Large intestine (tissue), 3 donors: ENCODE results near the gene TFG. TPM values are rescaled to one million over a fixed set of nuclear protein-coding genes. Genes with fewer than 3 reads are reported as not detected.

Source experiments
- DNase-seq, 2 donors: peaks; one replicate each; pipeline versions ENCODE4 v3.0.0 to v3.0.0-alpha.2; 2013
- H3K27ac ChIP-seq: one replicate; pipeline ENCODE4 v1.5.1; 2013; ENCODE audit warnings: low read length
- H3K27me3 ChIP-seq: 2 replicates; pipeline ENCODE4 v1.6.1; 2013; ENCODE audit warnings: low read length; ENCODE audit not compliant: control insufficient read depth, insufficient read depth
- H3K36me3 ChIP-seq: 2 replicates; pipeline ENCODE4 v1.6.1; 2013; ENCODE audit warnings: low read length; ENCODE audit not compliant: control insufficient read depth, insufficient read depth
- H3K4me1 ChIP-seq: one replicate; pipeline ENCODE4 v1.6.1; 2013; ENCODE audit warnings: low read length; ENCODE audit not compliant: control insufficient read depth, insufficient read depth
- H3K4me3 ChIP-seq: one replicate; pipeline ENCODE4 v1.5.1; 2013; ENCODE audit warnings: low read length
- H3K9me3 ChIP-seq: one replicate; pipeline ENCODE4 v1.6.1; 2013; ENCODE audit warnings: mild to moderate bottlenecking, low read depth, low read length, moderate library complexity; ENCODE audit not compliant: control insufficient read depth
- WGBS: methylation state at CpG from one replicate; pipeline ENCODE4 v1.1.5; 2013; ENCODE audit warnings: low lambda C conversion rate; ENCODE audit not compliant: insufficient coverage; 5-methylcytosine and 5-hydroxymethylcytosine counted together
- polyA plus RNA-seq: library from polyadenylated mRNA; unstranded; fragments of 120-200 nt; gene quantifications from one replicate; pipeline ENCODE4 v1.2.1, GENCODE V29; 2013

Gene TFG
- polyA plus RNA-seq, 1 donor = 159 TPM

- Histone ChIP-seq H3K27me3 (no peaks in the 10 kb centered on the region), H3K4me1 (no peaks in the 10 kb centered on the region), H3K4me3 (no peak overlapping the region), H3K36me3 (peaks cover 8% of the 10 kb centered on the region), H3K9me3 (peaks cover 4% of the 10 kb centered on the region), H3K27ac (no peak overlapping the region)
- no peak for DNase-seq
- no CpG with 5 or more reads among the region's 2 CpGs for WGBS
Observed at GRCh38 chr3:100782348-100782747, 73.1 kb downstream of the TFG start.

- WGBS = no CpG with 5 or more reads among the region's 3 CpGs
- no peaks in the 10 kb centered on the region for H3K27me3 ChIP-seq
- H3K4me1 ChIP-seq = no peaks in the 10 kb centered on the region
- H3K9me3 ChIP-seq = peaks cover 4% of the 10 kb centered on the region
- H3K36me3 ChIP-seq = peaks cover 3% of the 10 kb centered on the region
- no peak overlapping the region for H3K4me3 ChIP-seq
- DNase-seq = no peak
- H3K27ac ChIP-seq = no peak overlapping the region
Observed at GRCh38 chr3:100782906-100783305, 73.6 kb downstream of the TFG start.

- no peak for DNase-seq
- H3K36me3 ChIP-seq = no peaks in the 10 kb centered on the region
- no peak overlapping the region for H3K4me3 ChIP-seq
- no peaks in the 10 kb centered on the region for H3K4me1 ChIP-seq
- H3K27ac ChIP-seq = no peak overlapping the region
- peaks cover 4% of the 10 kb centered on the region for H3K9me3 ChIP-seq
- no CpG with 5 or more reads among the region's 3 CpGs for WGBS
- H3K27me3 ChIP-seq = no peaks in the 10 kb centered on the region
Observed at GRCh38 chr3:100783619-100784018, 74.3 kb downstream of the TFG start.

GRCh38 chr3:100789579-100789978 lies 80.3 kb downstream of the TFG start:
- WGBS = 88% methylated on average over 2 of the region's 2 CpGs
- Histone ChIP-seq H3K27ac (no peak overlapping the region), H3K4me3 (no peak overlapping the region), H3K36me3 (no peaks in the 10 kb centered on the region), H3K27me3 (no peaks in the 10 kb centered on the region), H3K4me1 (no peaks in the 10 kb centered on the region), H3K9me3 (peaks cover 4% of the 10 kb centered on the region)
- DNase-seq = no peak

GRCh38 chr3:100796556-100796955 lies 87.3 kb downstream of the TFG start:
- Histone ChIP-seq H3K27me3 (no peaks in the 10 kb centered on the region), H3K4me3 (no peak overlapping the region), H3K27ac (no peak overlapping the region), H3K4me1 (no peaks in the 10 kb centered on the region), H3K9me3 (no peaks in the 10 kb centered on the region), H3K36me3 (no peaks in the 10 kb centered on the region)
- 20% methylated on average over 1 of the region's 2 CpGs for WGBS
- peak in 1 of 2 donors; percentile 36 for DNase-seq

GRCh38 chr3:100798012-100798411 lies 88.7 kb downstream of the TFG start:
- no peak overlapping the region for H3K4me3 ChIP-seq
- 88% methylated on average over 1 of the region's 1 CpG for WGBS
- H3K9me3 ChIP-seq = no peaks in the 10 kb centered on the region
- no peak for DNase-seq
- H3K36me3 ChIP-seq = no peaks in the 10 kb centered on the region
- no peaks in the 10 kb centered on the region for H3K4me1 ChIP-seq
- no peak overlapping the region for H3K27ac ChIP-seq
- no peaks in the 10 kb centered on the region for H3K27me3 ChIP-seq

Other genes with a start within 250 kb of the TFG start
- 10.6 TPM for gene TMEM45A, start 216.9 kb upstream of the TFG start, polyA plus RNA-seq
- gene ADGRG7, start 99.9 kb upstream of the TFG start, polyA plus RNA-seq = 56.1 TPM